CD14-positive monocyte (primary cell): Measurements from ENCODE around the gene HBD. TPM values are rescaled to one million over a fixed set of nuclear protein-coding genes. Genes with fewer than 3 reads are reported as not detected.

Experiments
- DNase-seq, 3 donors: peaks; one replicate each; pipeline ENCODE4 v3.0.0-alpha.2; 2011 to 2022
- H2AFZ ChIP-seq: 2 replicates; pipeline ENCODE4 v1.6.0; 2012; ENCODE audit warnings: mild to moderate bottlenecking, low read depth, low read length, inconsistent platforms; ENCODE audit not compliant: insufficient read depth, poor library complexity, severe bottlenecking
- H3K27ac ChIP-seq, 2 donors: 1 replicate in 1 of 2; 2 replicates in 1 of 2; pipeline ENCODE4 v1.5.1; 2012 to 2013; ENCODE audit warnings: low read length in 2 of 2, control low read depth in 1 of 2, inconsistent platforms in 1 of 2, low read depth in 1 of 2, mild to moderate bottlenecking in 1 of 2
- H3K27me3 ChIP-seq, 2 donors: one replicate each; pipeline versions ENCODE4 v1.6.0 to v1.6.1; 2011 to 2013; ENCODE audit warnings: low read length in 2 of 2; ENCODE audit not compliant: control insufficient read depth in 2 of 2, insufficient read depth in 2 of 2
- H3K36me3 ChIP-seq, 2 donors: replicated peaks in 1 of 2; 1 replicate in 1 of 2; 2 replicates in 1 of 2; pipeline versions ENCODE4 v1.5.1 to v1.6.1; 2012 to 2013; ENCODE audit warnings: low read length in 2 of 2, control low read depth in 1 of 2, inconsistent platforms in 1 of 2, mild to moderate bottlenecking in 1 of 2; ENCODE audit not compliant: insufficient read depth in 2 of 2, control insufficient read depth in 1 of 2
- H3K4me1 ChIP-seq, 2 donors: 1 replicate in 1 of 2; 2 replicates in 1 of 2; pipeline versions ENCODE4 v1.5.1 to v1.6.1; 2012 to 2013; ENCODE audit warnings: low read length in 2 of 2, control low read depth in 1 of 2, inconsistent platforms in 1 of 2, mild to moderate bottlenecking in 1 of 2, moderate library complexity in 1 of 2; ENCODE audit not compliant: insufficient read depth in 2 of 2, control insufficient read depth in 1 of 2
- H3K4me2 ChIP-seq: replicated peaks from 2 replicates; pipeline ENCODE3; 2012; ENCODE audit warnings: low read length, moderate library complexity, mild to moderate bottlenecking; ENCODE audit not compliant: poor library complexity, severe bottlenecking; ENCODE audit errors: extremely low read depth
- H3K4me3 ChIP-seq, 3 experiments: fragments of 200-600 bp in 1 of 3; sonication (generic) in 1 of 3; replicated peaks in 1 of 3; 1 replicate in 2 of 3; 2 replicates in 1 of 3; pipeline ENCODE4 v1.5.1; 2011 to 2013; ENCODE audit warnings: low read length in 3 of 3, mild to moderate bottlenecking in 3 of 3, control low read depth in 2 of 3, low read depth in 2 of 3, inconsistent platforms in 1 of 3, moderate library complexity in 1 of 3
- H3K79me2 ChIP-seq: 2 replicates; pipeline ENCODE4 v1.6.0; 2012; ENCODE audit warnings: mild to moderate bottlenecking, control low read depth, inconsistent platforms, low read length, moderate library complexity; ENCODE audit not compliant: insufficient read depth
- H3K9ac ChIP-seq: 2 replicates; pipeline ENCODE4 v1.6.0; 2017; ENCODE audit warnings: low read length, mild to moderate bottlenecking; ENCODE audit not compliant: insufficient read depth, poor library complexity, severe bottlenecking
- H3K9me3 ChIP-seq, 2 donors: replicated peaks in 1 of 2; 1 replicate in 1 of 2; 2 replicates in 1 of 2; pipeline versions ENCODE4 v1.5.1 to v1.6.1; 2012 to 2013; ENCODE audit warnings: low read length in 2 of 2, control low read depth in 1 of 2; ENCODE audit not compliant: control insufficient read depth in 1 of 2, insufficient read depth in 1 of 2
- H4K20me1 ChIP-seq: 2 replicates; pipeline ENCODE4 v1.6.0; 2012; ENCODE audit warnings: mild to moderate bottlenecking, low read length, control low read depth, moderate library complexity; ENCODE audit not compliant: insufficient read depth
- H3K27ac Mint-ChIP-seq, 7 donors: one replicate each; pipeline ENCODE4 v1.8.0; 2020; ENCODE audit warnings: mild to moderate bottlenecking in 7 of 7, mixed read lengths in 7 of 7, moderate library complexity in 6 of 7, inconsistent platforms in 2 of 7
- H3K27me3 Mint-ChIP-seq, 3 donors: one replicate each; pipeline ENCODE4 v1.8.0; 2021 to 2022; ENCODE audit warnings: low read depth in 3 of 3, mild to moderate bottlenecking in 3 of 3, mixed read lengths in 3 of 3, moderate library complexity in 3 of 3, inconsistent platforms in 1 of 3
- H3K36me3 Mint-ChIP-seq, 2 donors: one replicate each; pipeline ENCODE4 v1.8.0; 2020; ENCODE audit warnings: mixed read lengths in 2 of 2, inconsistent platforms in 1 of 2, mild to moderate bottlenecking in 1 of 2
- H3K4me1 Mint-ChIP-seq: one replicate; pipeline ENCODE4 v1.8.0; 2020; ENCODE audit warnings: mild to moderate bottlenecking, mixed read lengths
- H3K4me3 Mint-ChIP-seq, 2 donors: one replicate each; pipeline ENCODE4 v1.8.0; 2020; ENCODE audit warnings: mild to moderate bottlenecking in 2 of 2, mixed read lengths in 2 of 2, moderate library complexity in 1 of 2
- H3K9me3 Mint-ChIP-seq, 7 donors: one replicate each; pipeline ENCODE4 v1.8.0; 2020 to 2022; ENCODE audit warnings: mixed read lengths in 7 of 7, mild to moderate bottlenecking in 6 of 7, moderate library complexity in 6 of 7, inconsistent platforms in 2 of 7
- CTCF ChIP-seq: fragments of 200-600 bp; IDR thresholded peaks from one replicate; pipeline ENCODE4 v1.8.0; 2022; ENCODE audit warnings: antibody characterized with exemption, mild to moderate bottlenecking
- WGBS: methylation state at CpG from one replicate; pipeline ENCODE4 v1.1.5; 2013; ENCODE audit warnings: missing lambda C conversion rate; ENCODE audit not compliant: insufficient coverage; 5-methylcytosine and 5-hydroxymethylcytosine counted together
- intact Hi-C, 2 donors: fragments of 100-400 bp; cut with micrococcal nuclease; formaldehyde crosslinking; loops; one replicate each; pipeline versions ENCODE4 v1.15.0 to v1.15.1; 2023
- polyA plus RNA-seq, 3 donors: library from polyadenylated mRNA; depleted of rRNA in 1 of 3; unstranded in 2 of 3; stranded (reverse) in 1 of 3; fragments of 300-500 nt in 2 of 3; fragments of >200 nt in 1 of 3; fragmentation: Illumina TruSeq in 2 of 3; gene quantifications; 1 replicate in 2 of 3; 2 replicates in 1 of 3; pipeline ENCODE4 v1.2.3, GENCODE V29; 2012 to 2021

HBD gene
- polyA plus RNA-seq, 3 donors, result not detected

GRCh38 chr11:5241458-5241857 is 7.2 kb upstream of the HBD start:
- 40% methylated on average over 1 of the region's 3 CpGs for WGBS
- H3K4me2 ChIP-seq, result no peak overlapping the region
- Mint-ChIP-seq H3K27me3 (peaks cover 0 to 2% (median 0%) of the 10 kb centered on the region in 3 donors), H3K4me3 (no peak overlapping the region), H3K9me3 (peaks cover 0 to 2% (median 0%) of the 10 kb centered on the region in 7 donors), H3K27ac (no peak overlapping the region), H3K36me3 (no peaks in the 10 kb centered on the region), H3K4me1 (no peaks in the 10 kb centered on the region)
- no peak overlapping the region for H3K9ac ChIP-seq
- no peaks in the 10 kb centered on the region for H3K9me3 ChIP-seq
- TF ChIP-seq CTCF, result no peak
- no peaks in the 10 kb centered on the region for H3K79me2 ChIP-seq
- no peak for DNase-seq
- H3K4me1 ChIP-seq, result no peaks in the 10 kb centered on the region
- intact Hi-C loops, result no loop called here
- no peaks in the 10 kb centered on the region for H3K27me3 ChIP-seq
- H2AFZ ChIP-seq, result no peak overlapping the region
- H4K20me1 ChIP-seq, result no peaks in the 10 kb centered on the region
- no peaks in the 10 kb centered on the region for H3K36me3 ChIP-seq
- H3K27ac ChIP-seq, result no peak overlapping the region
- H3K4me3 ChIP-seq, result no peak overlapping the region

- Mint-ChIP-seq H3K4me1 (no peaks in the 10 kb centered on the region), H3K27ac (no peak overlapping the region), H3K4me3 (no peak overlapping the region), H3K27me3 (peaks cover 0 to 2% (median 0%) of the 10 kb centered on the region in 3 donors), H3K9me3 (peaks cover 0 to 2% (median 0%) of the 10 kb centered on the region in 7 donors), H3K36me3 (no peaks in the 10 kb centered on the region)
- H3K4me3 ChIP-seq, result no peak overlapping the region
- H3K9ac ChIP-seq, result no peak overlapping the region
- DNase-seq, result no peak
- no peaks in the 10 kb centered on the region for H3K9me3 ChIP-seq
- H3K27ac ChIP-seq, result no peak overlapping the region
- no peak overlapping the region for H3K4me2 ChIP-seq
- no CpG with 5 or more reads among the region's 2 CpGs for WGBS
- no peaks in the 10 kb centered on the region for H3K27me3 ChIP-seq
- no peaks in the 10 kb centered on the region for H4K20me1 ChIP-seq
- no peak overlapping the region for H2AFZ ChIP-seq
- H3K4me1 ChIP-seq, result no peaks in the 10 kb centered on the region
- no peaks in the 10 kb centered on the region for H3K36me3 ChIP-seq
- intact Hi-C loops, result no loop called here
- TF ChIP-seq CTCF, result no peak
- H3K79me2 ChIP-seq, result no peaks in the 10 kb centered on the region
These were observed 6.2 kb upstream of the HBD start for GRCh38 chr11:5240458-5240857.
